Activated B cell treated with CpG ODN at 0.5 μM for 24 hours (primary cell): ENCODE results near the gene TFIP11. TPM values are rescaled to one million over a fixed set of nuclear protein-coding genes. Genes with fewer than 3 reads are reported as not detected.

Source experiments
- ATAC-seq: fragments of 200-7000 bp; cut with Tn5 transposase; one replicate; pipeline ENCODE4 v1.10.0; 2021; ENCODE audit warnings: low read depth, mild to moderate bottlenecking, moderate library complexity
- CTCF ChIA-PET: fragments of 350-600 bp; sonication (Branson Sonifier 250); formaldehyde crosslinking; loops from one replicate; lab custom pipeline; 2021; ENCODE audit warnings: antibody characterized with exemption; lab: Charles Lee
- POLR2A ChIA-PET: fragments of 350-600 bp; sonication (Branson Sonifier 250); formaldehyde crosslinking; loops from one replicate; lab custom pipeline; 2021; ENCODE audit warnings: antibody characterized with exemption; lab: Charles Lee
- DNase-seq: peaks from one replicate; pipeline ENCODE4 v3.0.0; 2022
- H3K27ac Mint-ChIP-seq: one replicate; pipeline ENCODE4 v1.8.0; 2020; ENCODE audit warnings: mixed read lengths
- H3K27me3 Mint-ChIP-seq: one replicate; pipeline ENCODE4 v1.8.0; 2021; ENCODE audit warnings: mixed read lengths
- H3K36me3 Mint-ChIP-seq: one replicate; pipeline ENCODE4 v1.8.0; 2021; ENCODE audit warnings: low read depth, mixed read lengths
- H3K4me1 Mint-ChIP-seq: one replicate; pipeline ENCODE4 v1.8.0; 2021; ENCODE audit warnings: mixed read lengths
- H3K4me3 Mint-ChIP-seq: one replicate; pipeline ENCODE4 v1.8.0; 2020; ENCODE audit warnings: mild to moderate bottlenecking, mixed read lengths
- H3K9me3 Mint-ChIP-seq: one replicate; pipeline ENCODE4 v1.8.0; 2020; ENCODE audit warnings: mixed read lengths
- CTCF ChIP-seq: fragments of 200-600 bp; IDR thresholded peaks from one replicate; pipeline ENCODE4 v1.8.0; 2022; ENCODE audit warnings: antibody characterized with exemption, mild to moderate bottlenecking
- intact Hi-C: fragments of 100-400 bp; cut with micrococcal nuclease; formaldehyde crosslinking; loops from one replicate; pipeline ENCODE4 v1.15.1; 2024
- total RNA-seq: library from RNA; stranded (reverse); gene quantifications from 2 replicates; pipeline ENCODE4 v1.2.3, GENCODE V29; 2022

The TFIP11 gene
- total RNA-seq, 1 donor from 2014 or later: 59.0 TPM

- H3K27ac Mint-ChIP-seq: no peak overlapping the region
- POLR2A ChIA-PET: no interaction called here
Measured at GRCh38 chr22:26547837-26548236, 35.6 kb upstream of the TFIP11 start.

GRCh38 chr22:26547426-26547825 is 35.2 kb upstream of the TFIP11 start:
- ATAC-seq (no peak), DNase-seq (no peak)
- no peak overlapping the region for H3K4me3 Mint-ChIP-seq
- no peak overlapping the region for H3K27ac Mint-ChIP-seq
- no peak for TF ChIP-seq CTCF
- no peaks in the 10 kb centered on the region for H3K9me3 Mint-ChIP-seq
- H3K36me3 Mint-ChIP-seq: peaks cover 11% of the 10 kb centered on the region
- POLR2A ChIA-PET: no interaction called here
- intact Hi-C loops: no loop called here
- CTCF ChIA-PET: no interaction called here
- peaks cover 32% of the 10 kb centered on the region for H3K4me1 Mint-ChIP-seq
- H3K27me3 Mint-ChIP-seq: no peaks in the 10 kb centered on the region

More at GRCh38 chr22:26547837-26548236, 35.6 kb upstream of the TFIP11 start:
- TF ChIP-seq CTCF: no peak
- DNase-seq: no peak
- no peaks in the 10 kb centered on the region for H3K27me3 Mint-ChIP-seq
- CTCF ChIA-PET: no interaction called here
- H3K9me3 Mint-ChIP-seq: no peaks in the 10 kb centered on the region
- ATAC-seq: no peak
- intact Hi-C loops: no loop called here
- H3K36me3 Mint-ChIP-seq: peaks cover 9% of the 10 kb centered on the region
- H3K4me1 Mint-ChIP-seq: peaks cover 27% of the 10 kb centered on the region
- no peak overlapping the region for H3K4me3 Mint-ChIP-seq

GRCh38 chr22:26546282-26546681 is 34.0 kb upstream of the TFIP11 start:
- DNase-seq (no peak), ATAC-seq (no peak)
- ChIA-PET POLR2A (no interaction called here), CTCF (no interaction called here)
- intact Hi-C loops: no loop called here
- TF ChIP-seq CTCF: no peak
- Mint-ChIP-seq H3K27me3 (no peaks in the 10 kb centered on the region), H3K9me3 (no peaks in the 10 kb centered on the region), H3K27ac (no peak overlapping the region), H3K36me3 (peaks cover 13% of the 10 kb centered on the region), H3K4me1 (peaks cover 34% of the 10 kb centered on the region), H3K4me3 (no peak overlapping the region)

- Mint-ChIP-seq H3K27me3 (no peaks in the 10 kb centered on the region), H3K4me3 (no peak overlapping the region), H3K27ac (no peak overlapping the region), H3K36me3 (peaks cover 14% of the 10 kb centered on the region), H3K9me3 (no peaks in the 10 kb centered on the region), H3K4me1 (peaks cover 34% of the 10 kb centered on the region)
- DNase-seq (no peak), ATAC-seq (no peak)
- POLR2A ChIA-PET: no interaction called here
- intact Hi-C loops: no loop called here
- no peak for TF ChIP-seq CTCF
- CTCF ChIA-PET: no interaction called here
Measured at GRCh38 chr22:26545827-26546226, 33.6 kb upstream of the TFIP11 start.

GRCh38 chr22:26545385-26545784 is 33.1 kb upstream of the TFIP11 start:
- Mint-ChIP-seq H3K9me3 (no peaks in the 10 kb centered on the region), H3K27me3 (no peaks in the 10 kb centered on the region), H3K27ac (no peak overlapping the region), H3K36me3 (peaks cover 15% of the 10 kb centered on the region), H3K4me3 (no peak overlapping the region), H3K4me1 (peaks cover 34% of the 10 kb centered on the region)
- no peak for TF ChIP-seq CTCF
- ATAC-seq (no peak), DNase-seq (no peak)
- intact Hi-C loops: no loop called here
- ChIA-PET CTCF (no interaction called here), POLR2A (no interaction called here)
